ENCODE results near the gene HLCS.

HLCS gene

GRCh38 chr21:36717976-36718375 lies 248.5 kb downstream of the HLCS start:
- H3K27me3 Mint-ChIP-seq (ENCODE audit: low read depth): peaks cover 88% of the 10 kb centered on the region
- no peaks in the 10 kb centered on the region for H3K9me3 Mint-ChIP-seq
- H3K36me3 Mint-ChIP-seq (ENCODE audit: low read depth): peaks cover 4% of the 10 kb centered on the region
- H3K27ac Mint-ChIP-seq: no peak overlapping the region
- no peak overlapping the region for H3K4me3 Mint-ChIP-seq
- peaks cover 15% of the 10 kb centered on the region for H3K4me1 Mint-ChIP-seq
- no peak for TF ChIP-seq CTCF (IDR thresholded peaks at IDR 0.05; ENCODE audit: unreplicated experiment in 3 of 3)

- TF ChIP-seq CTCF (IDR thresholded peaks at IDR 0.05; ENCODE audit: unreplicated experiment in 3 of 3): no peak
Observed at GRCh38 chr21:36716836-36717235, 249.6 kb downstream of the HLCS start.

GRCh38 chr21:36716387-36716786 lies 250.1 kb downstream of the HLCS start:
- H3K36me3 Mint-ChIP-seq (ENCODE audit: low read depth): no peaks in the 10 kb centered on the region
- H3K4me1 Mint-ChIP-seq: peaks cover 15% of the 10 kb centered on the region
- peaks cover 95% of the 10 kb centered on the region for H3K27me3 Mint-ChIP-seq (ENCODE audit: low read depth)
- no peak overlapping the region for H3K4me3 Mint-ChIP-seq
- H3K9me3 Mint-ChIP-seq: no peaks in the 10 kb centered on the region
- peak overlapping the region in 1 of 3 experiments; percentile 26 for H3K27ac Mint-ChIP-seq
- TF ChIP-seq CTCF (IDR thresholded peaks at IDR 0.05; ENCODE audit: unreplicated experiment in 3 of 3): no peak

More at GRCh38 chr21:36716836-36717235, 249.6 kb downstream of the HLCS start:
- Mint-ChIP-seq H3K4me1 (peaks cover 15% of the 10 kb centered on the region), H3K27ac (peak overlapping the region in 1 of 3 experiments; percentile 26), H3K27me3 (ENCODE audit: low read depth) (peaks cover 91% of the 10 kb centered on the region), H3K9me3 (no peaks in the 10 kb centered on the region), H3K36me3 (ENCODE audit: low read depth) (peaks cover under 1% of the 10 kb centered on the region), H3K4me3 (no peak overlapping the region)

GRCh38 chr21:36713746-36714145 lies 252.7 kb downstream of the HLCS start:
- Mint-ChIP-seq H3K27ac (no peak overlapping the region), H3K4me3 (no peak overlapping the region), H3K27me3 (ENCODE audit: low read depth) (peaks cover 100% of the 10 kb centered on the region), H3K4me1 (peaks cover 8% of the 10 kb centered on the region), H3K9me3 (no peaks in the 10 kb centered on the region), H3K36me3 (ENCODE audit: low read depth) (no peaks in the 10 kb centered on the region)
- TF ChIP-seq CTCF (IDR thresholded peaks at IDR 0.05; ENCODE audit: unreplicated experiment in 3 of 3): no peak

- TF ChIP-seq CTCF (IDR thresholded peaks at IDR 0.05; ENCODE audit: unreplicated experiment in 3 of 3): no peak
- Mint-ChIP-seq H3K27me3 (ENCODE audit: low read depth) (peaks cover 100% of the 10 kb centered on the region), H3K36me3 (ENCODE audit: low read depth) (no peaks in the 10 kb centered on the region), H3K27ac (peak overlapping the region in 1 of 3 experiments; percentile 5), H3K9me3 (no peaks in the 10 kb centered on the region), H3K4me3 (peak overlapping the region; percentile 51 to 68 (median 66)), H3K4me1 (peaks cover 18% of the 10 kb centered on the region)
Observed at GRCh38 chr21:36710729-36711048, 255.8 kb downstream of the HLCS start.

GRCh38 chr21:36709868-36710728 lies 256.4 kb downstream of the HLCS start:
- peaks cover 100% of the 10 kb centered on the region for H3K27me3 Mint-ChIP-seq (ENCODE audit: low read depth)
- H3K36me3 Mint-ChIP-seq (ENCODE audit: low read depth): no peaks in the 10 kb centered on the region
- H3K4me3 Mint-ChIP-seq: peak overlapping the region; percentile 68 to 76 (median 74)
- H3K27ac Mint-ChIP-seq: peak overlapping the region in 1 of 3 experiments; percentile 75
- peaks cover 18% of the 10 kb centered on the region for H3K4me1 Mint-ChIP-seq
- TF ChIP-seq CTCF (IDR thresholded peaks at IDR 0.05; ENCODE audit: unreplicated experiment in 3 of 3): no peak
- H3K9me3 Mint-ChIP-seq: no peaks in the 10 kb centered on the region
